PFSK-1 (cell line): Measurements from ENCODE around the gene TBCD.

Experiments used
- FOXP2 ChIP-seq: optimal IDR thresholded peaks from 2 replicates; pipeline ENCODE3; 2011; ENCODE audit warnings: borderline replicate concordance, control low read depth, inconsistent platforms; ENCODE audit not compliant: insufficient read depth; ENCODE audit errors: extremely low read length, extremely low read depth
- POLR2AphosphoS5 ChIP-seq: IDR thresholded peaks from 2 replicates; pipeline ENCODE4 v1.6.1; 2012; ENCODE audit warnings: low read depth, mild to moderate bottlenecking, control low read depth, low read length, moderate library complexity
- SIN3A ChIP-seq: IDR thresholded peaks from 2 replicates; pipeline ENCODE4 v1.6.1; 2012; ENCODE audit warnings: mild to moderate bottlenecking, low read length, moderate library complexity, borderline replicate concordance; ENCODE audit not compliant: insufficient read depth
- TAF1 ChIP-seq: IDR thresholded peaks from 2 replicates; pipeline ENCODE4 v1.6.1; 2012; ENCODE audit warnings: low read length, control low read depth, borderline replicate concordance; ENCODE audit not compliant: insufficient read depth
- TF ChIP-seq, protein P1 (sequence below), 2 experiments: IDR thresholded peaks; 2 replicates each; pipeline versions ENCODE4 v1.6.1 to v1.8.0; 2011 to 2012; ENCODE audit warnings: low read depth in 2 of 2, low read length in 2 of 2, control low read depth in 1 of 2, inconsistent platforms in 1 of 2, mild to moderate bottlenecking in 1 of 2, moderate library complexity in 1 of 2; ENCODE audit not compliant: insufficient read depth in 1 of 2

TBCD gene

DNA sequence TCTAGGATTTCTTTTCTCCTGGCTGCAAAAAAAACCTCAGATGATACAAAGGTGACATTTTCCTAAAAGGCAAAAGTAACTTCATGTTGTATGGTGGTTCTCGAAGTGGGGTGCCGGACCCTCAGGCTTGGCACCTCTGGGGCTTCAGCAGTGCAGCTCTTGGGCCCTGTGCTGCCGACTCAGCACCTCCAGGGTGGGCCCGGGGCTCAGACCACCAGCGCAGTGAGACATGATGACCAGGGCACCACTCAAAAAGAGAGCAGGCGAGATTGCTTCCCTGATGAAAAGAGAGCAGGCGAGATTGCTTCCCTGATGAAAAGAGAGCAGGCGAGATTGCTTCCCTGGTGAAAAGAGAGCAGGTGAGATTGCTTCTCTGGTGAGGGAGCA lies 186.6 kb downstream of the TBCD start:
- TF ChIP-seq, protein P1, sequence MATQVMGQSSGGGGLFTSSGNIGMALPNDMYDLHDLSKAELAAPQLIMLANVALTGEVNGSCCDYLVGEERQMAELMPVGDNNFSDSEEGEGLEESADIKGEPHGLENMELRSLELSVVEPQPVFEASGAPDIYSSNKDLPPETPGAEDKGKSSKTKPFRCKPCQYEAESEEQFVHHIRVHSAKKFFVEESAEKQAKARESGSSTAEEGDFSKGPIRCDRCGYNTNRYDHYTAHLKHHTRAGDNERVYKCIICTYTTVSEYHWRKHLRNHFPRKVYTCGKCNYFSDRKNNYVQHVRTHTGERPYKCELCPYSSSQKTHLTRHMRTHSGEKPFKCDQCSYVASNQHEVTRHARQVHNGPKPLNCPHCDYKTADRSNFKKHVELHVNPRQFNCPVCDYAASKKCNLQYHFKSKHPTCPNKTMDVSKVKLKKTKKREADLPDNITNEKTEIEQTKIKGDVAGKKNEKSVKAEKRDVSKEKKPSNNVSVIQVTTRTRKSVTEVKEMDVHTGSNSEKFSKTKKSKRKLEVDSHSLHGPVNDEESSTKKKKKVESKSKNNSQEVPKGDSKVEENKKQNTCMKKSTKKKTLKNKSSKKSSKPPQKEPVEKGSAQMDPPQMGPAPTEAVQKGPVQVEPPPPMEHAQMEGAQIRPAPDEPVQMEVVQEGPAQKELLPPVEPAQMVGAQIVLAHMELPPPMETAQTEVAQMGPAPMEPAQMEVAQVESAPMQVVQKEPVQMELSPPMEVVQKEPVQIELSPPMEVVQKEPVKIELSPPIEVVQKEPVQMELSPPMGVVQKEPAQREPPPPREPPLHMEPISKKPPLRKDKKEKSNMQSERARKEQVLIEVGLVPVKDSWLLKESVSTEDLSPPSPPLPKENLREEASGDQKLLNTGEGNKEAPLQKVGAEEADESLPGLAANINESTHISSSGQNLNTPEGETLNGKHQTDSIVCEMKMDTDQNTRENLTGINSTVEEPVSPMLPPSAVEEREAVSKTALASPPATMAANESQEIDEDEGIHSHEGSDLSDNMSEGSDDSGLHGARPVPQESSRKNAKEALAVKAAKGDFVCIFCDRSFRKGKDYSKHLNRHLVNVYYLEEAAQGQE (IDR thresholded peaks at IDR 0.05; ENCODE audit: insufficient read depth in 1 of 2, low read depth in 2 of 2, low read length in 2 of 2), result no peak
- no peak for TF ChIP-seq SIN3A
- no peak for TF ChIP-seq FOXP2
- no peak for TF ChIP-seq TAF1
- no peak for TF ChIP-seq POLR2AphosphoS5

DNA sequence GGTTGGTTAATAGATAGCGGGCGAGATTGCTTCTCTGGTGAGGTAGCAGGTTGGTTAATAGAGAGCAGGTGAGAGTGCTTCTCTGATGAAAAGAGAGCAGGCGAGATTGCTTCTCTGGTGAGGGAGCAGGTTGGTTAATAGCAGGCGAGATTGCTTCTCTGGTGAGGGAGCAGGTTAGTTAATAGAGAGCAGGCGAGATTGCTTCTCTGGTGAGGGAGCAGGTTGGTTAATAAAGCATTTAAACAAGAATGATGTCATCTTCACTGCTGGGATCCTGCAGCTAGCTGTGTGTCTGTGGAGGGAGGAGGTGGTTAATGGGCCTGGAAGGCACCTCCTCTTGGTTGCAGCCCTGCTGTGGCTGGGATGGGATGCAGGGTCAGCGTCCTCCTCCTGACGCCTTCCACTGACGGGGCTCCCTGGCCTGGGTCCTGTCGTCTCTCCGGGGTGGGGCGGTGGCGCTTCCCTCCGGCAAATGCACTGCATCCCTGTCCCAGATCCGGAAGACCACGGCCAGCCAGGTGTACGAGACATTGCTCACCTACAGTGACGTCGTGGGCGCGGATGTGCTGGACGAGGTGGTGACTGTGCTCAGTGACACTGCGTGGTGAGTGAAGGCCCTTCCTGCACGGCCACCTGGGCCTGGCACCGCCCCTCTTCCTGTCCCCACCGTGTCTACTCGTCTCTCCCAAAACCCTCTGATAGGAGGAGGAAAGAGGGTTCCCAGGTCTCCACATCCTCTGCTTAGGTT lies 187.2 kb downstream of the TBCD start:
- TF ChIP-seq TAF1 (no peak), POLR2AphosphoS5 (no peak), SIN3A (no peak), FOXP2 (no peak)
- TF ChIP-seq, protein P1 (IDR thresholded peaks at IDR 0.05; ENCODE audit: insufficient read depth in 1 of 2, low read depth in 2 of 2, low read length in 2 of 2), result no peak

DNA sequence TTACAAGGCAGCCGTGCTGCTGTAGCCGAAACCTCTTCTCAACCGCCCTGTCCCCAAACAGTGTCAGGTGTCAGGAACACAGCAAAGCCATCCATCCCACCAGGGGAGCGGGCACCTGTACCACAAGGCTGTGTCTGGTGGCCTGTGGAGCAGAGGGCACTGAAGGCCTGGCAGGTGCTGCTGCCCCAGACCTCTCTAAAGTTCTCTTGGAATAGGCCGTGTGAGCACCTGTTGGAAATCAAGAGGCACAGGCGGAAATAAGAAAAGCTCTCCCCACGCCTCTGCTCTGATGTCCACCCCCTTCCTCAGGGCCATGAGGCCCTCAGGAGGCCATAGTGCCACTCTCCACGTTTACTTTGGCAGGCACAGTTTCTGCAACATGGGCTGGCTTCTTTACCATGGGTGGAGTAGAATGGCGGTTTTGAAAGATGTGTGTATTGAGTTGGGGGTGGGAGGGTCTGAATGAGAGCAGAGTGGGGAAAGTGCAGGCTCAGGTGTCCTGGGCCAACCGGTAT lies 187.8 kb downstream of the TBCD start:
- TF ChIP-seq POLR2AphosphoS5, result no peak
- TF ChIP-seq TAF1, result no peak
- TF ChIP-seq FOXP2, result no peak
- TF ChIP-seq, protein P1 (IDR thresholded peaks at IDR 0.05; ENCODE audit: insufficient read depth in 1 of 2, low read depth in 2 of 2, low read length in 2 of 2), result no peak
- TF ChIP-seq SIN3A, result no peak

DNA sequence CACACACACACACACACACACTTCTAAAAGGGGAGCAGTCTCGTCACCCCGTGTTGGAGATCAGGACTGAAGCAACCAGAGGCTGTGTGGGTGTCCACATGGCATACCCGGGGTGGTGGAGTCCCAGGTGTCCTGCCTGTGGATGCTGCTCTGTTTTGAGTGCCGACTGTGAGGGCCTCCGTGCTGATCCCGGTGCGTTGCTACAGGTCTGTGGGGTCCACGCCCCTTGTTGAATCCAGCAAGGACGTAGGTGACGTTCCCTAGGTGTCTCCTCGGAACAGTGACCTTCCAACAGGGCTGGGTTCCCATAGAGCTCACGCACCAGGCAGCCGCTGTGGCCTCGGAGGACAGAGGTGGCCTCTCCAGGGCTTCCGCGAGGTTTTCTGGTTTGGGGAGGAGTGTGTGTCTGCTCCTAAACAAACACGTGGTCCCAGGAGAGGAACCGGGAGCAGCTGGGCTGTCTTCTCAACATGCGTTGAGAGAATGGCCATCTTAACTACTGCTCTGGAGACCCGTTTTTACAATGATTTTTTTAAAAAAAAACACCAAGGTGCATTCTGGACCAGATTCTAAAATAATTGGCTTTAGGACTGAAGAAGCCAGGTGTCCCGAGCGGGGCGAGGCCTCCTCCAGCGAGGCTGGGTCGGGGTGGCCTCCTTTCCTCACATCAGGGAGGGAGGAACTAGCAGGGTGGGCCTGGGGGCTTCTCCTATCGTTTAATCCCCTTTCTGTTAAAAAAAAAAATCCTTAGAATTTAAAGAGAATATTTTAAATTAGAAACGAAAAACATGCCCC lies 188.6 kb downstream of the TBCD start:
- TF ChIP-seq, protein P1 (IDR thresholded peaks at IDR 0.05; ENCODE audit: insufficient read depth in 1 of 2, low read depth in 2 of 2, low read length in 2 of 2), result no peak
- TF ChIP-seq FOXP2 (no peak), POLR2AphosphoS5 (no peak), TAF1 (no peak), SIN3A (no peak)
